Panc1 (cell line): Measurements from ENCODE around the gene CAD. TPM values are rescaled to one million over a fixed set of nuclear protein-coding genes. Genes with fewer than 3 reads are reported as not detected.

Experiments
- ATAC-seq: fragments of 200-7000 bp; cut with Tn5 transposase; 2 replicates; pipeline ENCODE4 v1.9.1; 2020; ENCODE audit warnings: mild to moderate bottlenecking, moderate library complexity
- BruUV-seq: library from RNA; stranded (reverse); fragments of 400-500 nt; replicated peaks from 2 replicates; lab custom pipeline; 2021; lab: Mats Ljungman, UMichigan
- CTCF ChIA-PET: fragments of 300-600 bp; sonication (Branson Sonifier 250); formaldehyde crosslinking; loops from one replicate; lab custom pipeline; 2022; ENCODE audit warnings: antibody characterized with exemption; lab: Charles Lee
- POLR2A ChIA-PET: fragments of 300-600 bp; sonication (Branson Sonifier 250); formaldehyde crosslinking; loops from one replicate; lab custom pipeline; 2022; ENCODE audit warnings: antibody characterized with exemption; lab: Charles Lee
- DNase-seq: peaks from one replicate; pipeline ENCODE4 v3.0.0-alpha.2; 2010; ENCODE audit warnings: low read depth, low spot score
- H3K27ac ChIP-seq: 2 replicates; pipeline ENCODE4 v1.5.1; 2011; ENCODE audit warnings: mild to moderate bottlenecking, low read length, inconsistent platforms
- H3K27me3 ChIP-seq: fragments of 200-500 bp; sonication (Bioruptor generic); 2 replicates; pipeline ENCODE4 v1.6.0; 2014; ENCODE audit warnings: low read length, inconsistent platforms; ENCODE audit not compliant: control insufficient read depth, insufficient read depth
- H3K36me3 ChIP-seq: fragments of 200-500 bp; sonication (Bioruptor generic); 2 replicates; pipeline ENCODE4 v1.5.1; 2014; ENCODE audit warnings: inconsistent platforms, mild to moderate bottlenecking, low read length, moderate library complexity; ENCODE audit not compliant: control insufficient read depth, insufficient read depth
- H3K4me1 ChIP-seq: 2 replicates; pipeline ENCODE4 v1.5.1; 2011; ENCODE audit warnings: inconsistent platforms, mild to moderate bottlenecking, low read length, moderate library complexity; ENCODE audit not compliant: control insufficient read depth, insufficient read depth
- H3K4me3 ChIP-seq, 2 experiments: 2 replicates each; pipeline ENCODE4 v1.5.1; 2011 to 2012; ENCODE audit warnings: low read depth in 2 of 2, low read length in 2 of 2, mild to moderate bottlenecking in 2 of 2, inconsistent platforms in 1 of 2, moderate library complexity in 1 of 2
- H3K9me3 ChIP-seq: fragments of 200-500 bp; sonication (Bioruptor generic); 2 replicates; pipeline ENCODE4 v1.5.1; 2014; ENCODE audit warnings: low read depth, mild to moderate bottlenecking, inconsistent platforms, low read length, moderate library complexity; ENCODE audit not compliant: control insufficient read depth, insufficient read depth
- CTCF ChIP-seq: fragments of 450-650 bp; IDR thresholded peaks from 2 replicates; pipeline ENCODE4 v1.5.1; 2017; ENCODE audit warnings: mild to moderate bottlenecking
- POLR2AphosphoS5 ChIP-seq: IDR thresholded peaks from 2 replicates; pipeline ENCODE4 v1.6.1; 2012; ENCODE audit warnings: mild to moderate bottlenecking, low read depth, low read length, moderate library complexity
- REST ChIP-seq, 2 experiments: IDR thresholded peaks; 2 replicates each; pipeline ENCODE4 v1.6.1; 2011 to 2012; ENCODE audit warnings: low read depth in 2 of 2, control low read depth in 1 of 2, low read length in 1 of 2, mild to moderate bottlenecking in 1 of 2, moderate library complexity in 1 of 2; ENCODE audit not compliant: insufficient read depth in 1 of 2
- SIN3A ChIP-seq: IDR thresholded peaks from 2 replicates; pipeline ENCODE4 v1.6.1; 2012; ENCODE audit warnings: low read depth, mild to moderate bottlenecking, low read length, moderate library complexity, borderline replicate concordance; ENCODE audit not compliant: insufficient read depth
- TCF7L2 ChIP-seq: IDR thresholded peaks from 2 replicates; pipeline ENCODE4 v1.6.1; 2011; ENCODE audit warnings: mild to moderate bottlenecking, low read depth, low read length, inconsistent platforms
- in situ Hi-C: cut with HindIII; loops from 2 replicates; pipeline ENCODE4 v1.10.0; 2016; ENCODE audit warnings: low sequenced_read_pairs, low pct_unique_long_range_greater_than_20kb
- intact Hi-C: fragments of 100-400 bp; cut with micrococcal nuclease; formaldehyde crosslinking; loops from one replicate; pipeline ENCODE4 v1.10.0; 2022; ENCODE audit not compliant: unreplicated experiment
- total RNA-seq: library from RNA; stranded (reverse); gene quantifications from one replicate; pipeline ENCODE4 v1.2.1, GENCODE V29; 2021; ENCODE audit not compliant: unreplicated experiment

Gene CAD
- total RNA-seq, 1 experiment from 2014 or later = 76.7 TPM

GRCh38 chr2:27212626-27213471, 4.3 kb upstream of the CAD start:
- Histone ChIP-seq H3K4me3 (peak overlapping the region; percentile 69 to 98), H3K27me3 (no peaks in the 10 kb centered on the region), H3K27ac (peak overlapping the region; percentile 98), H3K4me1 (peaks cover 12% of the 10 kb centered on the region), H3K9me3 (no peaks in the 10 kb centered on the region), H3K36me3 (peaks cover 11% of the 10 kb centered on the region)
- ChIA-PET CTCF (no interaction called here), POLR2A (interaction anchor here (0.6 to 0.7 kb wide), 2 partner anchors 34 to 95 kb away, joined by 4 to 9 read pairs; no protein-coding TSS in a partner anchor)
- no TSS peak for BruUV-seq
- intact Hi-C loops = no loop called here
- peak; percentile 8 for ATAC-seq
- in situ Hi-C loops = no loop called here
- TF ChIP-seq SIN3A (no peak; the same call in 1 of the 2 replicates), POLR2AphosphoS5 (no peak), TCF7L2 (no peak), CTCF (no peak), REST (IDR thresholded peaks at IDR 0.05; ENCODE audit: insufficient read depth in 1 of 2, low read depth in 2 of 2, low read length in 1 of 2) (no peak)
- no peak for DNase-seq

DNA sequence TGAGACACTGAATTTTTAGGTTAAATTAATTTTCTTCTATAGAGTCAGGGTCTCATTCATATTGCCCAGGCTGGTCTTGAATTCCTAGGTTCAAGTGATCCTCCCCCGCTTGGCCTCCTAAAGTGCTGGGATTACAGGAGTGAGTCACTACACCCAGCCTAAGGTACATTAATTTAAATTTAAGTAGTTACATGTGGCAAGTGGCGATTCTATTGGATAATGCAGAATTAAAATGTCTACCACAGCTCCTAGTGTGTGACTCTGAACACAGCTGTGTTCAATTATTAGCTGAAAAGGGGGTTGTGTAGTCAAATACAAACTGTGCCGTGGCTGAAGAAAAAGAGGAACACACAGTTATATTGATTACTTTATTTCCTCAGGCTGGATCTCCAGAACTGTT, 2.2 kb upstream of the CAD start:
- no peak for TF ChIP-seq SIN3A
- no peak for TF ChIP-seq CTCF
- no peak for TF ChIP-seq TCF7L2
- TF ChIP-seq REST (IDR thresholded peaks at IDR 0.05; ENCODE audit: insufficient read depth in 1 of 2, low read depth in 2 of 2, low read length in 1 of 2) = no peak
- TF ChIP-seq POLR2AphosphoS5 = no peak
- CTCF ChIA-PET = no interaction called here
- intact Hi-C loops (no loop called here), in situ Hi-C loops (no loop called here)
- no TSS peak for BruUV-seq
- POLR2A ChIA-PET = no interaction called here
- no peak overlapping the region for H3K27ac ChIP-seq
- no peak for DNase-seq
- H3K27me3 ChIP-seq = no peaks in the 10 kb centered on the region
- ATAC-seq = no peak
- no peaks in the 10 kb centered on the region for H3K9me3 ChIP-seq
- H3K4me3 ChIP-seq = no peak overlapping the region
- peaks cover 20% of the 10 kb centered on the region; the same call in 1 of the 2 replicates for H3K36me3 ChIP-seq
- H3K4me1 ChIP-seq = peaks cover 21% of the 10 kb centered on the region
